H1 (cell line): Measurements from ENCODE around the gene ATP6V1A. TPM values are rescaled to one million over a fixed set of nuclear protein-coding genes. Genes with fewer than 3 reads are reported as not detected.

Experiments
- CTCF ChIA-PET: fragments of 300-600 bp; sonication (Branson Sonifier 250); formaldehyde crosslinking; loops from one replicate; lab custom pipeline; 2021; ENCODE audit not compliant: partially characterized antibody; lab: Charles Lee
- POLR2A ChIA-PET: fragments of 300-600 bp; sonication (Branson Sonifier 250); formaldehyde crosslinking; loops from one replicate; lab custom pipeline; 2021; ENCODE audit warnings: inconsistent platforms; ENCODE audit not compliant: partially characterized antibody; lab: Charles Lee
- DNase-seq, 2 experiments: peaks; one replicate each; pipeline versions ENCODE4 v3.0.0 to v3.0.0-alpha.2; 2010 to 2022; ENCODE audit warnings: low spot score in 2 of 2, low read depth in 1 of 2, mixed read lengths in 1 of 2
- FAIRE-seq: peaks from 2 replicates; lab custom pipeline; 2011; peaks lifted over from hg19 to GRCh38; lab: Jason Lieb, UNC
- H2AFZ ChIP-seq: 2 replicates; pipeline ENCODE4 v1.8.1; 2012; ENCODE audit warnings: low read length, inconsistent platforms
- H2AK5ac ChIP-seq: 2 replicates; pipeline ENCODE4 v1.6.1; 2013; ENCODE audit warnings: low read depth, low read length
- H2BK120ac ChIP-seq: replicated peaks from 2 replicates; pipeline ENCODE3; 2013; ENCODE audit warnings: low read depth, low read length, inconsistent platforms
- H2BK12ac ChIP-seq: 2 replicates; pipeline ENCODE4 v1.6.1; 2013; ENCODE audit warnings: low read depth, low read length
- H2BK15ac ChIP-seq: 2 replicates; pipeline ENCODE4 v1.6.1; 2013; ENCODE audit warnings: low read length
- H2BK20ac ChIP-seq: 2 replicates; pipeline ENCODE4 v1.6.1; 2013; ENCODE audit warnings: low read length
- H2BK5ac ChIP-seq: 2 replicates; pipeline ENCODE4 v1.6.1; 2013; ENCODE audit warnings: low read depth, low read length
- H3K14ac ChIP-seq: 2 replicates; pipeline ENCODE4 v1.6.1; 2013; ENCODE audit warnings: inconsistent platforms; ENCODE audit not compliant: insufficient read length
- H3K18ac ChIP-seq: 2 replicates; pipeline ENCODE4 v1.6.1; 2013; ENCODE audit warnings: low read length; ENCODE audit errors: extremely low read depth
- H3K23ac ChIP-seq: 2 replicates; pipeline ENCODE4 v1.6.1; 2013; ENCODE audit warnings: inconsistent platforms; ENCODE audit not compliant: insufficient read length
- H3K23me2 ChIP-seq: 2 replicates; pipeline ENCODE4 v1.6.1; 2013; ENCODE audit warnings: low read depth, low read length
- H3K27ac ChIP-seq: 2 replicates; pipeline ENCODE4 v1.6.1; 2011; ENCODE audit warnings: low read depth, low read length, inconsistent platforms
- H3K27me3 ChIP-seq, 4 experiments: replicated peaks in 1 of 4; 1 replicate in 1 of 4; 2 replicates in 3 of 4; pipeline versions ENCODE4 v1.6.1 to v1.8.1; 2011 to 2013; ENCODE audit warnings: low read length in 3 of 4, mild to moderate bottlenecking in 3 of 4, inconsistent platforms in 2 of 4, mixed read lengths in 2 of 4, moderate library complexity in 1 of 4; ENCODE audit not compliant: control insufficient read depth in 3 of 4, insufficient read depth in 3 of 4; ENCODE audit errors: extremely low read depth in 1 of 4
- H3K36me3 ChIP-seq, 4 experiments: 2 replicates each; pipeline versions ENCODE4 v1.6.1 to v1.8.1; 2011 to 2013; ENCODE audit warnings: mild to moderate bottlenecking in 4 of 4, low read length in 3 of 4, moderate library complexity in 2 of 4, control low read depth in 1 of 4, inconsistent platforms in 1 of 4; ENCODE audit not compliant: insufficient read depth in 4 of 4, control insufficient read depth in 2 of 4
- H3K4ac ChIP-seq: replicated peaks from 2 replicates; pipeline ENCODE3; 2013; ENCODE audit warnings: low read length, low read depth, mixed read lengths, inconsistent platforms; ENCODE audit not compliant: insufficient read length
- H3K4me1 ChIP-seq, 4 experiments: replicated peaks in 1 of 4; 1 replicate in 1 of 4; 2 replicates in 3 of 4; pipeline versions ENCODE4 v1.6.1 to v1.8.1; 2011 to 2013; ENCODE audit warnings: low read length in 3 of 4, inconsistent platforms in 2 of 4, mixed read lengths in 1 of 4; ENCODE audit not compliant: insufficient read depth in 4 of 4, control insufficient read depth in 3 of 4
- H3K4me2 ChIP-seq, 2 experiments: 2 replicates each; pipeline versions ENCODE4 v1.6.1 to v1.8.1; 2011 to 2013; ENCODE audit warnings: low read depth in 2 of 2, low read length in 2 of 2, control low read depth in 1 of 2, inconsistent platforms in 1 of 2, mild to moderate bottlenecking in 1 of 2; ENCODE audit not compliant: insufficient read depth in 1 of 2
- H3K4me3 ChIP-seq, 4 experiments: fragments of 200-600, 300-600 bp in 1 of 4; sonication (generic), shearing (Covaris generic), sonication (Bioruptor Twin) in 1 of 4; 2 replicates each; pipeline versions ENCODE4 v1.5.1 to v1.8.1; 2011 to 2016; ENCODE audit warnings: low read length in 4 of 4, low read depth in 3 of 4, control low read depth in 2 of 4, inconsistent platforms in 2 of 4, mild to moderate bottlenecking in 2 of 4, mixed read lengths in 1 of 4, moderate library complexity in 1 of 4; ENCODE audit not compliant: insufficient read depth in 2 of 4; ENCODE audit errors: extremely low read depth in 1 of 4
- H3K56ac ChIP-seq: replicated peaks from 2 replicates; pipeline ENCODE3; 2013; ENCODE audit warnings: low read depth, mild to moderate bottlenecking, mixed read lengths, low read length, inconsistent platforms; ENCODE audit not compliant: insufficient read length
- H3K79me1 ChIP-seq: 2 replicates; pipeline ENCODE4 v1.6.1; 2013; ENCODE audit warnings: low read depth, low read length, control low read depth
- H3K79me2 ChIP-seq, 2 experiments: 2 replicates each; pipeline versions ENCODE4 v1.6.1 to v1.8.1; 2012 to 2013; ENCODE audit warnings: low read length in 2 of 2, mild to moderate bottlenecking in 2 of 2, inconsistent platforms in 1 of 2; ENCODE audit not compliant: insufficient read depth in 2 of 2, control insufficient read depth in 1 of 2
- H3K9ac ChIP-seq, 4 experiments: replicated peaks in 1 of 4; 1 replicate in 1 of 4; 2 replicates in 3 of 4; pipeline versions ENCODE4 v1.6.1 to v1.8.1; 2011 to 2013; ENCODE audit warnings: low read depth in 3 of 4, low read length in 3 of 4, control low read depth in 2 of 4, mild to moderate bottlenecking in 2 of 4, moderate library complexity in 2 of 4, inconsistent platforms in 1 of 4; ENCODE audit errors: extremely low read depth in 1 of 4
- H3K9me3 ChIP-seq, 2 experiments: 2 replicates each; pipeline versions ENCODE4 v1.6.1 to v1.8.1; 2012 to 2013; ENCODE audit warnings: mild to moderate bottlenecking in 2 of 2, moderate library complexity in 2 of 2, control low read depth in 1 of 2, inconsistent platforms in 1 of 2, low read depth in 1 of 2, low read length in 1 of 2, mixed read lengths in 1 of 2; ENCODE audit not compliant: insufficient read depth in 2 of 2
- H4K20me1 ChIP-seq, 2 experiments: replicated peaks in 1 of 2; 2 replicates each; pipeline versions ENCODE3 to v1.8.1; 2011 to 2013; ENCODE audit warnings: inconsistent platforms in 2 of 2, low read length in 2 of 2, mild to moderate bottlenecking in 1 of 2; ENCODE audit not compliant: insufficient read depth in 2 of 2, control insufficient read depth in 1 of 2
- H4K5ac ChIP-seq: 2 replicates; pipeline ENCODE4 v1.6.1; 2013; ENCODE audit warnings: low read length, low read depth, mixed read lengths, inconsistent platforms; ENCODE audit not compliant: insufficient read length
- H4K8ac ChIP-seq: 2 replicates; pipeline ENCODE4 v1.8.0; 2013; ENCODE audit warnings: mild to moderate bottlenecking, moderate library complexity, low read length, inconsistent platforms; ENCODE audit not compliant: insufficient read depth; ENCODE audit errors: extremely low read depth
- H4K91ac ChIP-seq: replicated peaks from 2 replicates; pipeline ENCODE3; 2013; ENCODE audit warnings: low read length, mixed read lengths, inconsistent platforms; ENCODE audit not compliant: insufficient read length
- ASH2L ChIP-seq: fragments of 200-600, 300-600 bp; sonication (generic); IDR thresholded peaks from one replicate; pipeline ENCODE4 v1.7.1; 2017; ENCODE audit warnings: low read length
- BCL11A ChIP-seq, 2 experiments: IDR thresholded peaks; one replicate each; pipeline ENCODE4 v1.6.1; 2011; ENCODE audit warnings: low read depth in 2 of 2, low read length in 2 of 2, mild to moderate bottlenecking in 2 of 2
- JUN ChIP-seq: IDR thresholded peaks from 2 replicates; pipeline ENCODE4 v1.6.1; 2011; ENCODE audit warnings: low read depth, mild to moderate bottlenecking, improper control_type of control experiment, low read length
- KDM4A ChIP-seq: IDR thresholded peaks from one replicate; pipeline ENCODE4 v1.7.1; 2012; ENCODE audit warnings: low read depth, mild to moderate bottlenecking, moderate library complexity, low read length, inconsistent platforms; ENCODE audit not compliant: severe bottlenecking
- RXRA ChIP-seq: IDR thresholded peaks from 2 replicates; pipeline ENCODE4 v1.6.1; 2011; ENCODE audit warnings: low read depth, mild to moderate bottlenecking, low read length, moderate library complexity; ENCODE audit not compliant: insufficient read depth
- SP1 ChIP-seq: IDR thresholded peaks from 2 replicates; pipeline ENCODE4 v1.6.1; 2011; ENCODE audit warnings: low read depth, low read length
- WGBS, 2 experiments: shearing (Covaris generic) in 1 of 2; methylation state at CpG; one replicate each; pipeline versions ENCODE4 v1.1.6 to v1.1.7; 2013 to 2015; ENCODE audit warnings: low lambda C conversion rate in 2 of 2, mixed read lengths in 2 of 2, inconsistent platforms in 1 of 2, low coverage in 1 of 2, missing lambda C conversion rate in 1 of 2; ENCODE audit not compliant: insufficient replicate concordance in 2 of 2, insufficient coverage in 1 of 2, insufficient read length in 1 of 2; ENCODE audit errors: extremely low coverage in 1 of 2, missing lambda C conversion rate in 1 of 2; 5-methylcytosine and 5-hydroxymethylcytosine counted together
- polyA plus RNA-seq, 7 experiments: library from polyadenylated mRNA; depleted of rRNA in 3 of 7; stranded (reverse) in 5 of 7; unstranded in 2 of 7; fragments of >200 nt in 5 of 7; fragments of 200-250 nt in 2 of 7; gene quantifications; 1 replicate in 5 of 7; 2 replicates in 1 of 7; 4 replicates in 1 of 7; pipeline versions ENCODE4 v1.2.1 to v1.2.3, GENCODE V29; 2011 to 2013; ENCODE audit warnings: missing spikeins in 2 of 7, mixed read lengths in 2 of 7
- total RNA-seq: library from RNA; stranded (reverse); fragmentation: NEBNext Ultra II Directional; extraction: Animal tissue kit (Norgen Biotek cat#: 25700); gene quantifications from 2 replicates; pipeline ENCODE4 v1.2.1, GENCODE V29; 2021

The ATP6V1A gene
- total and polyA plus RNA-seq, 2 of the 8 experiments (the other 6 are each of a cell fraction or from before 2014, with no cell fraction given): 15.4 to 90.9 TPM

DNA sequence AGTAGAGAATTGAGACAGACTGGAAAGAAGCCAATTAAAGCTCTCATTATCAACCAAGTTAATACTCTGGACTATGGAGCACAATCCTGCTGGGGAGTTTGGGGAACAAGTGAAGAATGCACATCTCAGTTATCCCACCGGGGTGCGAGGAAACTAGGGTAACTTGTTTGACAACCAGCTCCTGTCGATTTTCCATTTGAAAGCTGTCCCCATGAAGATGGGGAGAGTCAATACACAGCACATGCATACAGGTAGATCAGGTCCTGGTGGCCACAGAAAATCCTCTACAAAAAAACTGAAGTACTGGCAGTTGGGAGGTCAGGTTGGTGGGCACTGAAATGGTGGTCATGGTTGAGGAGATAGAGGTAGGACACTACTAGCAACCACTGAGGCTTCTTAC is 66.0 kb downstream of the ATP6V1A start:
- Histone ChIP-seq H3K79me2 (no peaks in the 10 kb centered on the region), H2AK5ac (no peak overlapping the region), H2BK20ac (no peak overlapping the region), H3K14ac (no peak overlapping the region), H3K79me1 (no peaks in the 10 kb centered on the region), H3K23me2 (no peaks in the 10 kb centered on the region), H4K5ac (no peak overlapping the region), H3K56ac (no peak overlapping the region), H2BK5ac (no peak overlapping the region), H3K9me3 (no peaks in the 10 kb centered on the region), H4K91ac (no peak overlapping the region), H3K23ac (no peak overlapping the region), H3K27me3 (no peaks in the 10 kb centered on the region), H4K20me1 (no peaks in the 10 kb centered on the region)
- FAIRE-seq (peak; percentile 60), DNase-seq (no peak)
- TF ChIP-seq ASH2L: peak; percentile 34
- peak; percentile 13 for TF ChIP-seq KDM4A
- TF ChIP-seq SP1: peak; percentile 49; the same call in 1 of the 2 replicates
- no peak for TF ChIP-seq JUN
- TF ChIP-seq RXRA: no peak
- TF ChIP-seq BCL11A (IDR thresholded peaks at IDR 0.05; ENCODE audit: low read depth in 2 of 2, low read length in 2 of 2): no peak
- TF ChIP-seq, all 59 proteins: peak for 3
- no peaks in the 10 kb centered on the region; a peak in 1 of 7 replicates for H3K4me1 ChIP-seq
- no peak overlapping the region for H3K4me3 ChIP-seq
- peak overlapping the region in 1 of 2 experiments; percentile 5; a peak in 1 of 4 replicates for H3K4me2 ChIP-seq
- no peak overlapping the region for H4K8ac ChIP-seq
- no peak overlapping the region for H3K27ac ChIP-seq
- 63% methylated on average over 3 of the region's 3 CpGs; no CpG with 5 or more reads in 1 of the 2 experiments for WGBS, 2 experiments
- H2AFZ ChIP-seq: no peak overlapping the region
- no peak overlapping the region for H3K9ac ChIP-seq
- peaks cover 0 to 7% (median 0%) of the 10 kb centered on the region in 4 experiments; a peak in 4 of 8 replicates for H3K36me3 ChIP-seq
- no peak overlapping the region for H2BK12ac ChIP-seq
- ChIA-PET CTCF (interaction anchor here (1.1 to 2.7 kb wide), 5 partner anchors 13 to 77 kb away, joined by 3 to 17 read pairs (median 4); no protein-coding TSS in a partner anchor), POLR2A (interaction anchor here (1.0 kb wide), 1 partner anchor 47 kb away, joined by 3 read pairs; no protein-coding TSS in a partner anchor)
- H3K4ac ChIP-seq: no peak overlapping the region
- no peak overlapping the region for H2BK120ac ChIP-seq
- no peak overlapping the region for H3K18ac ChIP-seq
- H2BK15ac ChIP-seq: no peak overlapping the region
